IMR-90 (cell line): ENCODE data around the gene LRRC37B. TPM values are rescaled to one million over a fixed set of nuclear protein-coding genes. Genes with fewer than 3 reads are reported as not detected.

Experiments used
- ATAC-seq: fragments of 200-7000 bp; cut with Tn5 transposase; 2 replicates; pipeline ENCODE4 v1.9.1; 2020; ENCODE audit warnings: low read depth, mild to moderate bottlenecking, moderate library complexity
- Bru-seq: library from RNA; stranded (reverse); fragments of 400-500 nt; gene quantifications from one replicate; lab custom pipeline; 2021; lab: Mats Ljungman, UMichigan
- BruChase-seq, 2 experiments: library from RNA; stranded (reverse); fragments of 400-500 nt; gene quantifications; one replicate each; lab custom pipeline; 2021; lab: Mats Ljungman, UMichigan
- BruUV-seq: library from RNA; stranded (reverse); fragments of 400-500 nt; replicated peaks from 2 replicates; lab custom pipeline; 2021; lab: Mats Ljungman, UMichigan
- CTCF ChIA-PET: fragments of 300-600 bp; formaldehyde crosslinking; extraction: SDS; loops from one replicate; lab custom pipeline; 2021; ENCODE audit warnings: antibody characterized with exemption; lab: Yijun Ruan, JAX
- POLR2A ChIA-PET: fragments of 300-600 bp; sonication (Branson Sonifier 250); formaldehyde crosslinking; loops from one replicate; lab custom pipeline; 2022; ENCODE audit warnings: antibody characterized with exemption; ENCODE audit not compliant: unreplicated experiment; lab: Charles Lee
- DNase-seq: peaks from one replicate; pipeline ENCODE4 v3.0.0; 2013
- H2AFZ ChIP-seq: replicated peaks from 2 replicates; pipeline ENCODE3; 2013; ENCODE audit warnings: low read length, mild to moderate bottlenecking; ENCODE audit not compliant: poor library complexity
- H2AK5ac ChIP-seq: 2 replicates; pipeline ENCODE4 v1.6.1; 2013; ENCODE audit warnings: low read depth, low read length, inconsistent platforms
- H2AK9ac ChIP-seq: replicated peaks from 2 replicates; pipeline ENCODE3; 2013; ENCODE audit warnings: mild to moderate bottlenecking, low read depth, low read length, moderate library complexity; ENCODE audit not compliant: poor library complexity
- H2BK120ac ChIP-seq: 2 replicates; pipeline ENCODE4 v1.6.1; 2013; ENCODE audit warnings: low read depth, low read length, inconsistent platforms
- H2BK15ac ChIP-seq: 3 replicates; pipeline ENCODE4 v1.6.1; 2013; ENCODE audit warnings: low read depth, low read length, inconsistent platforms
- H2BK20ac ChIP-seq: 2 replicates; pipeline ENCODE4 v1.6.1; 2013; ENCODE audit warnings: low read depth, mild to moderate bottlenecking, inconsistent platforms, low read length, moderate library complexity
- H2BK5ac ChIP-seq: 2 replicates; pipeline ENCODE4 v1.6.1; 2013; ENCODE audit warnings: mild to moderate bottlenecking, low read depth, low read length, inconsistent platforms; ENCODE audit not compliant: poor library complexity, severe bottlenecking
- H3K14ac ChIP-seq: replicated peaks from 2 replicates; pipeline ENCODE4 v1.6.1; 2013; ENCODE audit warnings: low read depth, low read length, inconsistent platforms
- H3K18ac ChIP-seq: 2 replicates; pipeline ENCODE4 v1.6.1; 2013; ENCODE audit warnings: low read depth, low read length, control low read depth
- H3K23ac ChIP-seq: 2 replicates; pipeline ENCODE4 v1.6.1; 2013; ENCODE audit warnings: low read depth, low read length, inconsistent platforms
- H3K27ac ChIP-seq: 2 replicates; pipeline ENCODE4 v1.5.1; 2013; ENCODE audit warnings: mild to moderate bottlenecking, control low read depth, low read length; ENCODE audit not compliant: insufficient read depth
- H3K27me3 ChIP-seq: 2 replicates; pipeline ENCODE4 v1.6.1; 2013; ENCODE audit warnings: low read length; ENCODE audit not compliant: control insufficient read depth, insufficient read depth
- H3K36me3 ChIP-seq: 2 replicates; pipeline ENCODE4 v1.6.1; 2013; ENCODE audit warnings: low read length, mixed read lengths; ENCODE audit not compliant: control insufficient read depth, insufficient read depth
- H3K4ac ChIP-seq: 2 replicates; pipeline ENCODE4 v1.6.1; 2013; ENCODE audit warnings: low read depth, low read length, inconsistent platforms
- H3K4me1 ChIP-seq: 2 replicates; pipeline ENCODE4 v1.6.1; 2013; ENCODE audit warnings: low read length, mixed read lengths; ENCODE audit not compliant: control insufficient read depth, insufficient read depth
- H3K4me2 ChIP-seq: 2 replicates; pipeline ENCODE4 v1.6.1; 2013; ENCODE audit warnings: low read depth, mild to moderate bottlenecking, control low read depth, low read length, moderate library complexity
- H3K4me3 ChIP-seq: 2 replicates; pipeline ENCODE4 v1.5.1; 2013; ENCODE audit warnings: low read depth, mild to moderate bottlenecking, control low read depth, low read length, moderate library complexity; ENCODE audit not compliant: insufficient read depth
- H3K56ac ChIP-seq: 2 replicates; pipeline ENCODE4 v1.6.1; 2013; ENCODE audit warnings: low read length, inconsistent platforms; ENCODE audit not compliant: insufficient read depth; ENCODE audit errors: extremely low read depth
- H3K79me1 ChIP-seq, 2 experiments: 2 replicates each; pipeline ENCODE4 v1.6.1; 2013; ENCODE audit warnings: low read length in 2 of 2, inconsistent platforms in 1 of 2, low read depth in 1 of 2
- H3K9ac ChIP-seq: 2 replicates; pipeline ENCODE4 v1.6.1; 2013; ENCODE audit warnings: low read depth, low read length, control low read depth
- H3K9me1 ChIP-seq: 2 replicates; pipeline ENCODE4 v1.6.1; 2013; ENCODE audit warnings: low read length, inconsistent platforms; ENCODE audit not compliant: insufficient read depth
- H3K9me3 ChIP-seq: 2 replicates; pipeline ENCODE4 v1.6.1; 2013; ENCODE audit warnings: low read length; ENCODE audit not compliant: control insufficient read depth, insufficient read depth
- H4K20me1 ChIP-seq: 2 replicates; pipeline ENCODE4 v1.6.1; 2013; ENCODE audit warnings: low read length, inconsistent platforms; ENCODE audit not compliant: insufficient read depth
- H4K5ac ChIP-seq: 2 replicates; pipeline ENCODE4 v1.6.1; 2013; ENCODE audit warnings: mild to moderate bottlenecking, low read depth, low read length, control low read depth
- H4K8ac ChIP-seq, 2 experiments: 2 replicates each; pipeline ENCODE4 v1.6.1; 2013; ENCODE audit warnings: low read depth in 2 of 2, low read length in 2 of 2, control low read depth in 1 of 2, inconsistent platforms in 1 of 2
- H4K91ac ChIP-seq: 2 replicates; pipeline ENCODE4 v1.6.1; 2013; ENCODE audit warnings: low read depth, low read length, inconsistent platforms; ENCODE audit not compliant: insufficient read depth
- BHLHE40 ChIP-seq: fragments of 150-350 bp; IDR thresholded peaks from 2 replicates; pipeline ENCODE4 v1.6.1; 2016; ENCODE audit warnings: mild to moderate bottlenecking, low read depth, low read length
- CEBPB ChIP-seq: IDR thresholded peaks from 2 replicates; pipeline ENCODE4 v1.6.1; 2012; ENCODE audit warnings: low read depth, low read length, improper control_type of control experiment
- CTCF ChIP-seq: conservative IDR thresholded peaks from 2 replicates; pipeline ENCODE4 v1.5.1; 2012; ENCODE audit warnings: mild to moderate bottlenecking, low read depth, low read length, improper control_type of control experiment
- ELK1 ChIP-seq: fragments of 150-350 bp; IDR thresholded peaks from 2 replicates; pipeline ENCODE4 v1.6.1; 2016; ENCODE audit warnings: low read depth, mild to moderate bottlenecking, low read length, moderate library complexity, borderline replicate concordance
- FOS ChIP-seq: fragments of 150-350 bp; IDR thresholded peaks from 2 replicates; pipeline ENCODE4 v1.6.1; 2016; ENCODE audit warnings: low read depth, low read length
- MAFK ChIP-seq: IDR thresholded peaks from 2 replicates; pipeline ENCODE4 v1.6.1; 2012; ENCODE audit warnings: low read depth, low read length, improper control_type of control experiment
- MXI1 ChIP-seq: IDR thresholded peaks from 2 replicates; pipeline ENCODE4 v1.6.1; 2012; ENCODE audit warnings: low read depth, mild to moderate bottlenecking, low read length, moderate library complexity, borderline replicate concordance
- NFE2L2 ChIP-seq: fragments of 150-350 bp; IDR thresholded peaks from 2 replicates; pipeline ENCODE4 v1.6.1; 2016; ENCODE audit warnings: low read depth, mild to moderate bottlenecking, low read length
- RAD21 ChIP-seq: IDR thresholded peaks from 2 replicates; pipeline ENCODE4 v1.6.1; 2012; ENCODE audit warnings: low read length, improper control_type of control experiment
- RCOR1 ChIP-seq: IDR thresholded peaks from 2 replicates; pipeline ENCODE4 v1.6.1; 2012; ENCODE audit warnings: mild to moderate bottlenecking, low read length, improper control_type of control experiment; ENCODE audit not compliant: insufficient replicate concordance
- RFX5 ChIP-seq: IDR thresholded peaks from 2 replicates; pipeline ENCODE4 v1.8.0; 2012; ENCODE audit warnings: low read depth, mild to moderate bottlenecking, low read length, moderate library complexity
- USF2 ChIP-seq: fragments of 150-350 bp; IDR thresholded peaks from 2 replicates; pipeline ENCODE4 v1.6.1; 2017; ENCODE audit warnings: mild to moderate bottlenecking, antibody characterized with exemption, low read length, low read depth
- WGBS, 2 experiments: methylation state at CpG; one replicate each; pipeline versions ENCODE4 v1.1.5 to v1.1.7; 2013; ENCODE audit warnings: missing lambda C conversion rate in 2 of 2; ENCODE audit not compliant: insufficient read length in 1 of 2; ENCODE audit errors: extremely low coverage in 2 of 2; 5-methylcytosine and 5-hydroxymethylcytosine counted together
- dilution Hi-C: fragments of 300-500 bp; cut with HindIII; formaldehyde crosslinking; loops from one replicate; pipeline ENCODE4 v1.14.3; 2018; ENCODE audit warnings: low sequenced_read_pairs; ENCODE audit not compliant: unreplicated experiment
- in situ Hi-C: fragments of 300-500 bp; cut with MboI; formaldehyde crosslinking; loops from 3 replicates; pipeline ENCODE4 v1.14.3; 2019; ENCODE audit warnings: low sequenced_read_pairs, inconsistent platforms, mixed read lengths
- intact Hi-C: fragments of 100-400 bp; cut with micrococcal nuclease; formaldehyde crosslinking; loops from 2 replicates; pipeline ENCODE4 v1.10.0; 2022
- long read RNA-seq: library from polyadenylated mRNA; unstranded; transcript quantifications from one replicate; pipeline ENCODE4 v2.0.0, GENCODE V29; 2021; ENCODE audit not compliant: unreplicated experiment
- polyA plus RNA-seq, 3 experiments: library from polyadenylated mRNA; depleted of rRNA; stranded (reverse); fragments of >200 nt; gene quantifications; 2 replicates each; pipeline ENCODE4 v1.2.3, GENCODE V29; 2012; ENCODE audit warnings: low replicate concordance in 1 of 3
- total RNA-seq: library from RNA; depleted of rRNA; stranded (reverse); fragments of >200 nt; gene quantifications from 2 replicates; pipeline ENCODE4 v1.2.3, GENCODE V29; 2012; rRNA removed

LRRC37B gene
- total RNA-seq (4.3 and 4.7 TPM in 2 replicates), polyA plus RNA-seq (2012; rRNA removed) (4.7 and 7.2 TPM in 2 replicates), Bru-seq, nascent RNA (percentile 63 among the genes with signal in this experiment), BruChase-seq, experiment 1, labeled RNA remaining after a 6-hour chase (percentile 75 among the genes with signal in this experiment), BruChase-seq, experiment 2, labeled RNA remaining after a 2-hour chase (percentile 74 among the genes with signal in this experiment)
- polyA plus RNA-seq (2012; cell fraction: cytosol; rRNA removed) = 2.2 and 4.4 TPM in 2 replicates
- polyA plus RNA-seq (2012; cell fraction: nucleus; rRNA removed; ENCODE audit: low replicate concordance) = 8.4 and 23.7 TPM in 2 replicates
- long read RNA-seq, partial matches to known transcripts = 0 of 4 reads
- long read RNA-seq, other reads (novel, unspliced or antisense) = 4 of 4 reads

- in situ Hi-C loops = loop anchor here (5.0 kb wide), 1 partner anchor 125 kb away; no protein-coding TSS in a partner anchor
- Histone ChIP-seq H3K4ac (peak within 1 kb of the TSS; percentile 92), H3K4me1 (no peaks in the 10 kb centered on the region), H3K27me3 (no peaks in the 10 kb centered on the region), H2BK15ac (no peak within 1 kb of the TSS), H2BK5ac (no peak within 1 kb of the TSS), H2AK5ac (peak within 1 kb of the TSS; percentile 74), H4K8ac (peak within 1 kb of the TSS; percentile 71 to 82; a peak in 2 of 4 replicates), H3K4me2 (peak within 1 kb of the TSS; percentile 82), H3K9ac (peak within 1 kb of the TSS; percentile 80), H4K5ac (peak within 1 kb of the TSS; percentile 1; the same call in 1 of the 2 replicates), H2AK9ac (peak within 1 kb of the TSS; percentile 94), H3K27ac (peak within 1 kb of the TSS; percentile 22), H3K9me1 (no peaks in the 10 kb centered on the region), H3K23ac (peak within 1 kb of the TSS; percentile 99), H3K36me3 (peaks cover 2% of the 10 kb centered on the region; the same call in 1 of the 2 replicates), H4K20me1 (no peaks in the 10 kb centered on the region), H3K56ac (peak within 1 kb of the TSS; percentile 29; the same call in 1 of the 2 replicates), H3K4me3 (peak within 1 kb of the TSS; percentile 71), H3K14ac (peak within 1 kb of the TSS; percentile 99), H2BK120ac (peak within 1 kb of the TSS; percentile 30; the same call in 1 of the 2 replicates), H2AFZ (peak within 1 kb of the TSS; percentile 95), H3K18ac (peak within 1 kb of the TSS; percentile 5; the same call in 1 of the 2 replicates), H3K9me3 (no peaks in the 10 kb centered on the region), H4K91ac (no peak within 1 kb of the TSS), H3K79me1 (peaks cover 9 to 26% of the 10 kb centered on the region in 2 experiments; a peak in 3 of 4 replicates), H2BK20ac (no peak within 1 kb of the TSS)
- intact Hi-C loops = loop anchor here (5.0 kb wide), 1 partner anchor 310 kb away; no protein-coding TSS in a partner anchor
- peak; percentile 57 for DNase-seq
- ChIA-PET POLR2A (interaction anchor here (0.5 to 0.7 kb wide), 2 partner anchors 27 to 120 kb away, joined by 4 read pairs; no protein-coding TSS in a partner anchor), CTCF (interaction anchor here (0.7 to 1.2 kb wide), 3 partner anchors 9 to 29 kb away, joined by 3 read pairs; no protein-coding TSS in a partner anchor)
- 0% methylated on average over 11 of the region's 51 CpGs; no CpG with 5 or more reads in 1 of the 2 experiments for WGBS, 2 experiments
- dilution Hi-C loops = no loop called here
- peak; percentile 97 for ATAC-seq
- BruUV-seq = no TSS peak
- TF ChIP-seq MAFK = no peak
- TF ChIP-seq CEBPB = no peak
- no peak for TF ChIP-seq NFE2L2
- peak; percentile 49; the same call in 1 of the 2 replicates for TF ChIP-seq MXI1
- TF ChIP-seq RAD21 = peak; percentile 46
- TF ChIP-seq ELK1 = no peak
- TF ChIP-seq BHLHE40 = peak; percentile 91
- peak; percentile 94 for TF ChIP-seq USF2
- peak; percentile 63 for TF ChIP-seq RCOR1
- TF ChIP-seq FOS = no peak
- no peak for TF ChIP-seq RFX5
- TF ChIP-seq CTCF = peak; percentile 90
Measured at GRCh38 chr17:32006957-32007462, at the start of gene LRRC37B. TSS of gene LRRC37B (plus strand) at chr17:32007383. CDS start at chr17:32021393, 14,010 bp downstream.
